GM23338 (cell line): Measurements from ENCODE around the gene PDE1C. TPM values are rescaled to one million over a fixed set of nuclear protein-coding genes. Genes with fewer than 3 reads are reported as not detected.

Source experiments
- ATAC-seq: fragments of 200-7000 bp; cut with Tn5 transposase; 3 replicates; pipeline ENCODE4 v1.9.1; 2020
- DNase-seq: peaks from one replicate; pipeline ENCODE4 v3.0.0-alpha.2; 2015; ENCODE audit warnings: low spot score
- H2AFZ ChIP-seq: fragments of 200-600 bp; sonication (generic); 2 replicates; pipeline ENCODE4 v1.8.0; 2016; ENCODE audit warnings: antibody characterized with exemption, mild to moderate bottlenecking, moderate library complexity
- H3F3A ChIP-seq: fragments of 200-600 bp; sonication (generic); replicated peaks from 2 replicates; pipeline ENCODE4 v1.8.0; 2017; ENCODE audit warnings: antibody characterized with exemption, mixed run types, low read depth
- H3K27ac ChIP-seq: fragments of 200-600 bp; sonication (generic); 2 replicates; pipeline ENCODE4 v1.6.1; 2016; ENCODE audit warnings: low read depth
- H3K27me3 ChIP-seq: fragments of 200-600 bp; sonication (generic); 2 replicates; pipeline ENCODE4 v1.8.0; 2016; ENCODE audit warnings: mild to moderate bottlenecking, mixed run types, moderate library complexity; ENCODE audit not compliant: insufficient read depth
- H3K36me3 ChIP-seq: fragments of 200-600 bp; sonication (generic); 2 replicates; pipeline ENCODE4 v1.8.0; 2016; ENCODE audit warnings: mild to moderate bottlenecking; ENCODE audit not compliant: insufficient read depth
- H3K4me1 ChIP-seq: fragments of 200-600 bp; sonication (generic); 2 replicates; pipeline ENCODE4 v1.8.0; 2016; ENCODE audit warnings: mild to moderate bottlenecking, moderate library complexity; ENCODE audit not compliant: insufficient read depth
- H3K4me2 ChIP-seq: fragments of 200-600 bp; sonication (generic); 2 replicates; pipeline ENCODE4 v1.7.1; 2017; ENCODE audit warnings: mixed run types
- H3K4me3 ChIP-seq: fragments of 200-600 bp; sonication (generic); 2 replicates; pipeline ENCODE4 v1.6.1; 2016; ENCODE audit warnings: mixed run types
- H3K79me2 ChIP-seq: fragments of 200-600 bp; sonication (generic); replicated peaks from 2 replicates; pipeline ENCODE4 v1.8.0; 2017; ENCODE audit warnings: mild to moderate bottlenecking; ENCODE audit not compliant: insufficient read depth
- H3K9me2 ChIP-seq: fragments of 200-600 bp; sonication (generic); 2 replicates; pipeline ENCODE4 v1.8.0; 2017; ENCODE audit not compliant: insufficient read depth
- H4K20me1 ChIP-seq: fragments of 200-600 bp; sonication (generic); replicated peaks from 2 replicates; pipeline ENCODE4 v1.8.0; 2017; ENCODE audit warnings: mild to moderate bottlenecking; ENCODE audit not compliant: insufficient read depth
- H3K27ac Mint-ChIP-seq: 2 replicates; pipeline ENCODE4 v1.8.0; 2020; ENCODE audit warnings: inconsistent platforms, mild to moderate bottlenecking, moderate library complexity, mixed read lengths
- H3K27me3 Mint-ChIP-seq: 3 replicates; pipeline ENCODE4 v1.8.0; 2022; ENCODE audit warnings: low read depth, mild to moderate bottlenecking, moderate library complexity, mixed read lengths, inconsistent platforms; ENCODE audit not compliant: insufficient read depth, poor library complexity
- H3K36me3 Mint-ChIP-seq: 3 replicates; pipeline ENCODE4 v1.8.0; 2021; ENCODE audit warnings: low read depth, mild to moderate bottlenecking, inconsistent platforms, moderate library complexity, mixed read lengths
- H3K4me1 Mint-ChIP-seq: 3 replicates; pipeline ENCODE4 v1.8.0; 2020; ENCODE audit warnings: mild to moderate bottlenecking, inconsistent platforms, mixed read lengths
- H3K4me3 Mint-ChIP-seq: 3 replicates; pipeline ENCODE4 v1.8.0; 2021; ENCODE audit warnings: moderate library complexity, mild to moderate bottlenecking, inconsistent platforms, mixed read lengths
- H3K9me3 Mint-ChIP-seq: 3 replicates; pipeline ENCODE4 v1.8.0; 2020; ENCODE audit warnings: moderate library complexity, mild to moderate bottlenecking, inconsistent platforms, mixed read lengths
- EZH2 ChIP-seq: fragments of 200-600 bp; sonication (generic); IDR thresholded peaks from one replicate; pipeline ENCODE4 v1.8.0; 2017; ENCODE audit warnings: antibody characterized with exemption, mild to moderate bottlenecking, low read depth; ENCODE audit not compliant: unreplicated experiment
- EZH2phosphoT487 ChIP-seq: fragments of 200-600 bp; sonication (generic); IDR thresholded peaks from one replicate; pipeline ENCODE4 v1.8.1; 2018; ENCODE audit warnings: antibody characterized with exemption; ENCODE audit not compliant: unreplicated experiment
- ZNF114 ChIP-seq: fragments of 250-450 bp; sonication (Bioruptor Pico); IDR thresholded peaks from 2 replicates; pipeline ENCODE4 v1.5.0; 2020; ENCODE audit warnings: mild to moderate bottlenecking, moderate library complexity
- polyA plus RNA-seq: library from polyadenylated mRNA; unstranded; fragments of >200 nt; fragmentation: Nextera tagmentation; extraction: Ambion mirVana; gene quantifications from 2 replicates; pipeline ENCODE4 v1.2.1, GENCODE V29; 2016
- total RNA-seq: library from RNA; depleted of rRNA; stranded (reverse); fragments of >200 nt; shearing (Covaris generic); gene quantifications from 2 replicates; pipeline ENCODE4 v1.2.3, GENCODE V29; 2014
- TF ChIP-seq, protein P1 (sequence below): fragments of 250-450 bp; sonication (Bioruptor Pico); IDR thresholded peaks from 2 replicates; pipeline ENCODE4 v1.5.0; 2020; ENCODE audit warnings: mild to moderate bottlenecking, moderate library complexity
- TF ChIP-seq, protein P2 (sequence below): IDR thresholded peaks from one replicate; pipeline ENCODE4 v1.6.1; 2018; ENCODE audit warnings: antibody characterized with exemption; ENCODE audit not compliant: unreplicated experiment
- TF ChIP-seq, protein P3 (sequence below), 2 experiments: fragments of 200-600 bp in 1 of 2; sonication (generic) in 1 of 2; conservative IDR thresholded peaks; 2 replicates each; pipeline versions ENCODE4 v1.5.1 to v1.6.1; 2016 to 2017; ENCODE audit warnings: antibody characterized with exemption in 2 of 2, low read depth in 2 of 2, mild to moderate bottlenecking in 2 of 2, moderate library complexity in 1 of 2

The PDE1C gene
- total and polyA plus RNA-seq, 2 experiments from 2014 or later, result 0.28 TPM; not detected in 1

DNA sequence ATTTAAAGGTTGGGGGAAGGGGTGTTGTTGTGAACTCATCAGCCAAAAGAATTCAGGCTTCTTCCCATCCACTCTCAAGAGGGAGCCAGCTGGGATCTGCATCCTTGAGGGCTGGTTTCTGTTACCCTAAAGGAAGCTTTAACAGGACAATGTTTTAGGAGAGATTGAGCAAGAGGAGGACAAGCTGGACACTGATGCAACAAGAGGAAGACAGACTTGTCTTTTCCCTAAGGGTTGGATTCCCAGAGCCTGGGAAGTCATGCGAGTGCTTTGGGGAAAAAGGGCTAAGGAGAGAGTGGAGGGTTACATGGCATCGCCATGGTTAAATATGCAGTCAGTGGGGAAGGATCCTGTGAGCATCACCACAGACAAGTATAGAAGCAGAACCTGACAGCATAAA lies 47.6 kb upstream of the PDE1C start (continued):
- TF ChIP-seq, protein P1, sequence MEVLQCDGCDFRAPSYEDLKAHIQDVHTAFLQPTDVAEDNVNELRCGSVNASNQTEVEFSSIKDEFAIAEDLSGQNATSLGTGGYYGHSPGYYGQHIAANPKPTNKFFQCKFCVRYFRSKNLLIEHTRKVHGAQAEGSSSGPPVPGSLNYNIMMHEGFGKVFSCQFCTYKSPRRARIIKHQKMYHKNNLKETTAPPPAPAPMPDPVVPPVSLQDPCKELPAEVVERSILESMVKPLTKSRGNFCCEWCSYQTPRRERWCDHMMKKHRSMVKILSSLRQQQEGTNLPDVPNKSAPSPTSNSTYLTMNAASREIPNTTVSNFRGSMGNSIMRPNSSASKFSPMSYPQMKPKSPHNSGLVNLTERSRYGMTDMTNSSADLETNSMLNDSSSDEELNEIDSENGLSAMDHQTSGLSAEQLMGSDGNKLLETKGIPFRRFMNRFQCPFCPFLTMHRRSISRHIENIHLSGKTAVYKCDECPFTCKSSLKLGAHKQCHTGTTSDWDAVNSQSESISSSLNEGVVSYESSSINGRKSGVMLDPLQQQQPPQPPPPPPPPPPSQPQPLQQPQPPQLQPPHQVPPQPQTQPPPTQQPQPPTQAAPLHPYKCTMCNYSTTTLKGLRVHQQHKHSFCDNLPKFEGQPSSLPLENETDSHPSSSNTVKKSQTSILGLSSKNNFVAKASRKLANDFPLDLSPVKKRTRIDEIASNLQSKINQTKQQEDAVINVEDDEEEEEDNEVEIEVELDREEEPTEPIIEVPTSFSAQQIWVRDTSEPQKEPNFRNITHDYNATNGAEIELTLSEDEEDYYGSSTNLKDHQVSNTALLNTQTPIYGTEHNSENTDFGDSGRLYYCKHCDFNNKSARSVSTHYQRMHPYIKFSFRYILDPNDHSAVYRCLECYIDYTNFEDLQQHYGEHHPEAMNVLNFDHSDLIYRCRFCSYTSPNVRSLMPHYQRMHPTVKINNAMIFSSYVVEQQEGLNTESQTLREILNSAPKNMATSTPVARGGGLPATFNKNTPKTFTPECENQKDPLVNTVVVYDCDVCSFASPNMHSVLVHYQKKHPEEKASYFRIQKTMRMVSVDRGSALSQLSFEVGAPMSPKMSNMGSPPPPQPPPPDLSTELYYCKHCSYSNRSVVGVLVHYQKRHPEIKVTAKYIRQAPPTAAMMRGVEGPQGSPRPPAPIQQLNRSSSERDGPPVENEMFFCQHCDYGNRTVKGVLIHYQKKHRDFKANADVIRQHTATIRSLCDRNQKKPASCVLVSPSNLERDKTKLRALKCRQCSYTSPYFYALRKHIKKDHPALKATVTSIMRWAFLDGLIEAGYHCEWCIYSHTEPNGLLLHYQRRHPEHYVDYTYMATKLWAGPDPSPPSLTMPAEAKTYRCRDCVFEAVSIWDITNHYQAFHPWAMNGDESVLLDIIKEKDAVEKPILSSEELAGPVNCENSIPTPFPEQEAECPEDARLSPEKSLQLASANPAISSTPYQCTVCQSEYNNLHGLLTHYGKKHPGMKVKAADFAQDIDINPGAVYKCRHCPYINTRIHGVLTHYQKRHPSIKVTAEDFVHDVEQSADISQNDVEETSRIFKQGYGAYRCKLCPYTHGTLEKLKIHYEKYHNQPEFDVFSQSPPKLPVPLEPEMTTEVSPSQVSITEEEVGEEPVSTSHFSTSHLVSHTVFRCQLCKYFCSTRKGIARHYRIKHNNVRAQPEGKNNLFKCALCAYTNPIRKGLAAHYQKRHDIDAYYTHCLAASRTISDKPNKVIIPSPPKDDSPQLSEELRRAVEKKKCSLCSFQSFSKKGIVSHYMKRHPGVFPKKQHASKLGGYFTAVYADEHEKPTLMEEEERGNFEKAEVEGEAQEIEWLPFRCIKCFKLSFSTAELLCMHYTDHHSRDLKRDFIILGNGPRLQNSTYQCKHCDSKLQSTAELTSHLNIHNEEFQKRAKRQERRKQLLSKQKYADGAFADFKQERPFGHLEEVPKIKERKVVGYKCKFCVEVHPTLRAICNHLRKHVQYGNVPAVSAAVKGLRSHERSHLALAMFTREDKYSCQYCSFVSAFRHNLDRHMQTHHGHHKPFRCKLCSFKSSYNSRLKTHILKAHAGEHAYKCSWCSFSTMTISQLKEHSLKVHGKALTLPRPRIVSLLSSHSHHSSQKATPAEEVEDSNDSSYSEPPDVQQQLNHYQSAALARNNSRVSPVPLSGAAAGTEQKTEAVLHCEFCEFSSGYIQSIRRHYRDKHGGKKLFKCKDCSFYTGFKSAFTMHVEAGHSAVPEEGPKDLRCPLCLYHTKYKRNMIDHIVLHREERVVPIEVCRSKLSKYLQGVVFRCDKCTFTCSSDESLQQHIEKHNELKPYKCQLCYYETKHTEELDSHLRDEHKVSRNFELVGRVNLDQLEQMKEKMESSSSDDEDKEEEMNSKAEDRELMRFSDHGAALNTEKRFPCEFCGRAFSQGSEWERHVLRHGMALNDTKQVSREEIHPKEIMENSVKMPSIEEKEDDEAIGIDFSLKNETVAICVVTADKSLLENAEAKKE (CRISPR knock-in tag), result no peak

DNA sequence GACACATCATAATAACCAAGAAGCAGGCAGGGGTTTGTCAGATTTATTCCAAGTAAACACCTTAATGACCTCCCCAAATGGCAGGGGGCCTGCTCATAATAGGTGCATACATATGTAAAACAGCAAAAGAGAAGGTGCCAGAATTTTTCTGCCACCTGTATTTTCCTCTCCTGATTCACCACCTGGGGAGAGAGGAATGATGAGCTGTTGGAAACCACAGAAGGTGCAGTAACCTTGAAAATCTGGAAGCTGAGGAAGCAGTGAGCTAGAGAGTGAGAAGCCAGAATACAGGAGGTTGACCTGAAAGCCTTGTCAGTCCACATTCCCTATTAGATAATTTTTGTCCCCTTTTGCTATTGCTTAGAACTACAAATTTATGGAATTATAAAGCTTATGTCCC lies 46.2 kb upstream of the PDE1C start:
- peak; percentile 2 for DNase-seq
- Mint-ChIP-seq H3K4me3 (no peak overlapping the region), H3K27me3 (peaks cover 5% of the 10 kb centered on the region), H3K9me3 (peaks cover 9% of the 10 kb centered on the region; the same call in 2 of the 3 replicates), H3K27ac (no peak overlapping the region), H3K4me1 (peaks cover 20% of the 10 kb centered on the region), H3K36me3 (no peaks in the 10 kb centered on the region; the same call in 2 of the 3 replicates)
- Histone ChIP-seq H3K36me3 (no peaks in the 10 kb centered on the region), H3K4me2 (0 out of 2 replicates have a peak overlapping the region, but pooled peaks have one; percentile 25), H3K9me2 (0 out of 2 replicates have a peak, but pooled peaks cover 5% of the 10 kb centered on the region), H3K79me2 (no peaks in the 10 kb centered on the region), H2AFZ (no peak overlapping the region), H3K4me3 (no peak overlapping the region), H3K27me3 (no peaks in the 10 kb centered on the region), H4K20me1 (no peaks in the 10 kb centered on the region), H3K27ac (no peak overlapping the region), H3F3A (no peaks in the 10 kb centered on the region), H3K4me1 (peaks cover 7% of the 10 kb centered on the region)
- ATAC-seq, result peak; percentile 29; the same call in 2 of the 3 replicates
- TF ChIP-seq EZH2phosphoT487 (no peak), EZH2 (no peak), ZNF114 (no peak)
- TF ChIP-seq, protein P2, sequence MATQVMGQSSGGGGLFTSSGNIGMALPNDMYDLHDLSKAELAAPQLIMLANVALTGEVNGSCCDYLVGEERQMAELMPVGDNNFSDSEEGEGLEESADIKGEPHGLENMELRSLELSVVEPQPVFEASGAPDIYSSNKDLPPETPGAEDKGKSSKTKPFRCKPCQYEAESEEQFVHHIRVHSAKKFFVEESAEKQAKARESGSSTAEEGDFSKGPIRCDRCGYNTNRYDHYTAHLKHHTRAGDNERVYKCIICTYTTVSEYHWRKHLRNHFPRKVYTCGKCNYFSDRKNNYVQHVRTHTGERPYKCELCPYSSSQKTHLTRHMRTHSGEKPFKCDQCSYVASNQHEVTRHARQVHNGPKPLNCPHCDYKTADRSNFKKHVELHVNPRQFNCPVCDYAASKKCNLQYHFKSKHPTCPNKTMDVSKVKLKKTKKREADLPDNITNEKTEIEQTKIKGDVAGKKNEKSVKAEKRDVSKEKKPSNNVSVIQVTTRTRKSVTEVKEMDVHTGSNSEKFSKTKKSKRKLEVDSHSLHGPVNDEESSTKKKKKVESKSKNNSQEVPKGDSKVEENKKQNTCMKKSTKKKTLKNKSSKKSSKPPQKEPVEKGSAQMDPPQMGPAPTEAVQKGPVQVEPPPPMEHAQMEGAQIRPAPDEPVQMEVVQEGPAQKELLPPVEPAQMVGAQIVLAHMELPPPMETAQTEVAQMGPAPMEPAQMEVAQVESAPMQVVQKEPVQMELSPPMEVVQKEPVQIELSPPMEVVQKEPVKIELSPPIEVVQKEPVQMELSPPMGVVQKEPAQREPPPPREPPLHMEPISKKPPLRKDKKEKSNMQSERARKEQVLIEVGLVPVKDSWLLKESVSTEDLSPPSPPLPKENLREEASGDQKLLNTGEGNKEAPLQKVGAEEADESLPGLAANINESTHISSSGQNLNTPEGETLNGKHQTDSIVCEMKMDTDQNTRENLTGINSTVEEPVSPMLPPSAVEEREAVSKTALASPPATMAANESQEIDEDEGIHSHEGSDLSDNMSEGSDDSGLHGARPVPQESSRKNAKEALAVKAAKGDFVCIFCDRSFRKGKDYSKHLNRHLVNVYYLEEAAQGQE, result no peak
- TF ChIP-seq, protein P3, sequence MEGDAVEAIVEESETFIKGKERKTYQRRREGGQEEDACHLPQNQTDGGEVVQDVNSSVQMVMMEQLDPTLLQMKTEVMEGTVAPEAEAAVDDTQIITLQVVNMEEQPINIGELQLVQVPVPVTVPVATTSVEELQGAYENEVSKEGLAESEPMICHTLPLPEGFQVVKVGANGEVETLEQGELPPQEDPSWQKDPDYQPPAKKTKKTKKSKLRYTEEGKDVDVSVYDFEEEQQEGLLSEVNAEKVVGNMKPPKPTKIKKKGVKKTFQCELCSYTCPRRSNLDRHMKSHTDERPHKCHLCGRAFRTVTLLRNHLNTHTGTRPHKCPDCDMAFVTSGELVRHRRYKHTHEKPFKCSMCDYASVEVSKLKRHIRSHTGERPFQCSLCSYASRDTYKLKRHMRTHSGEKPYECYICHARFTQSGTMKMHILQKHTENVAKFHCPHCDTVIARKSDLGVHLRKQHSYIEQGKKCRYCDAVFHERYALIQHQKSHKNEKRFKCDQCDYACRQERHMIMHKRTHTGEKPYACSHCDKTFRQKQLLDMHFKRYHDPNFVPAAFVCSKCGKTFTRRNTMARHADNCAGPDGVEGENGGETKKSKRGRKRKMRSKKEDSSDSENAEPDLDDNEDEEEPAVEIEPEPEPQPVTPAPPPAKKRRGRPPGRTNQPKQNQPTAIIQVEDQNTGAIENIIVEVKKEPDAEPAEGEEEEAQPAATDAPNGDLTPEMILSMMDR (conservative IDR thresholded peaks at IDR 0.05; ENCODE audit: low read depth in 2 of 2), result no peak
